Measurements from ENCODE around the gene IL26. TPM values are rescaled to one million over a fixed set of nuclear protein-coding genes. Genes with fewer than 3 reads are reported as not detected.
A peak's percentile ranks its signal among the peaks of the same experiment; 100 is the strongest.

IL26 gene
- total RNA-seq, 1 donor from 2014 or later = not detected

- TF ChIP-seq CTCF (IDR thresholded peaks at IDR 0.05) = no peak
- Histone ChIP-seq H3K4me3 (no peak overlapping the region), H3K36me3 (no peaks in the 10 kb centered on the region), H3K27ac (no peak overlapping the region), H3K27me3 (ENCODE audit: low read depth) (no peaks in the 10 kb centered on the region), H3K9me3 (no peaks in the 10 kb centered on the region), H3K4me1 (peaks cover 4% of the 10 kb centered on the region)
- ATAC-seq = no peak
- intact Hi-C loops (cut with DNase I) = no loop called here
- DNase-seq = no peak
Observed at GRCh38 chr12:68231229-68231628, 5.6 kb upstream of the IL26 start.

- Histone ChIP-seq H3K27me3 (ENCODE audit: low read depth) (no peaks in the 10 kb centered on the region), H3K36me3 (no peaks in the 10 kb centered on the region), H3K27ac (no peak overlapping the region), H3K4me3 (no peak overlapping the region), H3K4me1 (no peaks in the 10 kb centered on the region), H3K9me3 (no peaks in the 10 kb centered on the region)
- ATAC-seq (no peak), DNase-seq (no peak)
- intact Hi-C loops (cut with DNase I) = loop anchor here (10.0 kb wide), 1 partner anchor 85 kb away; no protein-coding TSS in a partner anchor
- TF ChIP-seq CTCF (IDR thresholded peaks at IDR 0.05) = no peak
Observed at GRCh38 chr12:68229956-68230355, 4.3 kb upstream of the IL26 start.

GRCh38 chr12:68227356-68227755 lies 1.7 kb upstream of the IL26 start:
- intact Hi-C loops (cut with DNase I) = loop anchor here (10.0 kb wide), 1 partner anchor 87 kb away; no protein-coding TSS in a partner anchor
- no peaks in the 10 kb centered on the region for H3K9me3 ChIP-seq
- no peak for TF ChIP-seq CTCF (IDR thresholded peaks at IDR 0.05)
- no peak overlapping the region for H3K4me3 ChIP-seq
- ATAC-seq = no peak
- H3K27me3 ChIP-seq (ENCODE audit: low read depth) = no peaks in the 10 kb centered on the region
- DNase-seq = no peak
- H3K4me1 ChIP-seq = no peaks in the 10 kb centered on the region
- H3K27ac ChIP-seq = no peak overlapping the region
- no peaks in the 10 kb centered on the region for H3K36me3 ChIP-seq

GRCh38 chr12:68224613-68225285 lies 861 bp downstream of the IL26 start:
- Histone ChIP-seq H3K36me3 (no peaks in the 10 kb centered on the region), H3K27me3 (ENCODE audit: low read depth) (no peaks in the 10 kb centered on the region), H3K27ac (no peak overlapping the region), H3K4me1 (no peaks in the 10 kb centered on the region), H3K9me3 (no peaks in the 10 kb centered on the region), H3K4me3 (no peak overlapping the region)
- DNase-seq (no peak), ATAC-seq (no peak)
- intact Hi-C loops (cut with DNase I) = loop anchor here (10.0 kb wide), 1 partner anchor 90 kb away; no protein-coding TSS in a partner anchor
- TF ChIP-seq CTCF (IDR thresholded peaks at IDR 0.05) = no peak

- no peaks in the 10 kb centered on the region for H3K36me3 ChIP-seq
- TF ChIP-seq CTCF (IDR thresholded peaks at IDR 0.05) = peak; percentile 82
- peak; percentile 75 for DNase-seq
- peak; percentile 96 to 97 for ATAC-seq
- no peak overlapping the region for H3K4me3 ChIP-seq
- no peaks in the 10 kb centered on the region for H3K9me3 ChIP-seq
- no peaks in the 10 kb centered on the region for H3K4me1 ChIP-seq
- no peak overlapping the region for H3K27ac ChIP-seq
- intact Hi-C loops (cut with DNase I) = loop anchor here (10.0 kb wide), 1 partner anchor 92 kb away; no protein-coding TSS in a partner anchor
- H3K27me3 ChIP-seq (ENCODE audit: low read depth) = no peaks in the 10 kb centered on the region
Observed at GRCh38 chr12:68223067-68223747, 2.4 kb downstream of the IL26 start.

Measured in lower lobe of right lung (tissue), 2 donors.